ENCODE data around the gene OR7C1.

OR7C1 gene

GRCh38 chr19:14770944-14771839 lies 63.8 kb downstream of the OR7C1 start:
- H3K36me3 ChIP-seq (ENCODE audit: control insufficient read depth, insufficient read depth, low read length) = no peaks in the 10 kb centered on the region
- H3K79me2 ChIP-seq = no peaks in the 10 kb centered on the region
- no peak for TF ChIP-seq CTCF (IDR thresholded peaks at IDR 0.05)
- H3K27me3 ChIP-seq (ENCODE audit: control insufficient read depth, insufficient read depth, low read length) = no peaks in the 10 kb centered on the region
- H2AFZ ChIP-seq = no peak overlapping the region
- H3K27ac ChIP-seq = no peak overlapping the region
- no peak overlapping the region for H3K4me2 ChIP-seq (ENCODE audit: low read length)
- H3K4me3 ChIP-seq (ENCODE audit: low read depth, low read length) = no peak overlapping the region
- no peaks in the 10 kb centered on the region for H3K4me1 ChIP-seq
- H3K9ac ChIP-seq = no peak overlapping the region
- H3K9me3 ChIP-seq (ENCODE audit: control insufficient read depth, low read length) = no peaks in the 10 kb centered on the region

GRCh38 chr19:14770136-14770535 lies 64.8 kb downstream of the OR7C1 start:
- no peaks in the 10 kb centered on the region for H3K4me1 ChIP-seq
- H3K27ac ChIP-seq = no peak overlapping the region
- no peaks in the 10 kb centered on the region for H3K9me3 ChIP-seq (ENCODE audit: control insufficient read depth, low read length)
- no peak overlapping the region for H2AFZ ChIP-seq
- H3K27me3 ChIP-seq (ENCODE audit: control insufficient read depth, insufficient read depth, low read length) = no peaks in the 10 kb centered on the region
- H3K4me3 ChIP-seq (ENCODE audit: low read depth, low read length) = no peak overlapping the region
- H3K79me2 ChIP-seq = no peaks in the 10 kb centered on the region
- no peak overlapping the region for H3K4me2 ChIP-seq (ENCODE audit: low read length)
- no peak overlapping the region for H3K9ac ChIP-seq
- no peak for TF ChIP-seq CTCF (IDR thresholded peaks at IDR 0.05)
- H3K36me3 ChIP-seq (ENCODE audit: control insufficient read depth, insufficient read depth, low read length) = no peaks in the 10 kb centered on the region

GRCh38 chr19:14769201-14769600 lies 65.8 kb downstream of the OR7C1 start:
- Histone ChIP-seq H3K27me3 (ENCODE audit: control insufficient read depth, insufficient read depth, low read length) (no peaks in the 10 kb centered on the region), H3K9me3 (ENCODE audit: control insufficient read depth, low read length) (no peaks in the 10 kb centered on the region), H3K4me1 (no peaks in the 10 kb centered on the region), H3K4me3 (ENCODE audit: low read depth, low read length) (no peak overlapping the region), H3K27ac (no peak overlapping the region), H3K4me2 (ENCODE audit: low read length) (no peak overlapping the region), H3K9ac (no peak overlapping the region), H3K36me3 (ENCODE audit: control insufficient read depth, insufficient read depth, low read length) (no peaks in the 10 kb centered on the region), H3K79me2 (no peaks in the 10 kb centered on the region), H2AFZ (no peak overlapping the region)
- TF ChIP-seq CTCF (IDR thresholded peaks at IDR 0.05) = no peak

GRCh38 chr19:14768001-14768400 lies 67.0 kb downstream of the OR7C1 start:
- H3K9me3 ChIP-seq (ENCODE audit: control insufficient read depth, low read length) = no peaks in the 10 kb centered on the region
- TF ChIP-seq CTCF (IDR thresholded peaks at IDR 0.05) = no peak

More at GRCh38 chr19:14768001-14768400, 67.0 kb downstream of the OR7C1 start:
- Histone ChIP-seq H3K27me3 (ENCODE audit: control insufficient read depth, insufficient read depth, low read length) (no peaks in the 10 kb centered on the region), H3K4me3 (ENCODE audit: low read depth, low read length) (no peak overlapping the region), H3K9ac (no peak overlapping the region), H3K79me2 (no peaks in the 10 kb centered on the region), H2AFZ (no peak overlapping the region), H3K4me1 (no peaks in the 10 kb centered on the region), H3K36me3 (ENCODE audit: control insufficient read depth, insufficient read depth, low read length) (no peaks in the 10 kb centered on the region), H3K4me2 (ENCODE audit: low read length) (no peak overlapping the region), H3K27ac (no peak overlapping the region)
